D721Med (cell line): ENCODE measurements around the gene SLC29A1.

Experiments
- DNase-seq: peaks from one replicate; pipeline ENCODE4 v3.0.0; 2011; ENCODE audit warnings: low spot score; ENCODE audit not compliant: insufficient read length
- FAIRE-seq: peaks from 2 replicates; lab custom pipeline; 2011; peaks lifted over from hg19 to GRCh38; lab: Jason Lieb, UNC
- CTCF ChIP-seq: IDR thresholded peaks from 2 replicates; pipeline ENCODE4 v1.5.1; 2012; ENCODE audit warnings: mild to moderate bottlenecking, control low read depth; ENCODE audit not compliant: insufficient read depth; ENCODE audit errors: missing control alignments

Gene SLC29A1

GRCh38 chr6:44272529-44272928 is 49.1 kb downstream of the SLC29A1 start:
- no peak for TF ChIP-seq CTCF
- DNase-seq (no peak), FAIRE-seq (no peak)

- no peak for FAIRE-seq
- no peak for DNase-seq
- TF ChIP-seq CTCF: no peak
Measured at GRCh38 chr6:44272999-44273566, 49.7 kb downstream of the SLC29A1 start.

- no peak for DNase-seq
- TF ChIP-seq CTCF: no peak
- no peak for FAIRE-seq
Measured at GRCh38 chr6:44273617-44274016, 50.2 kb downstream of the SLC29A1 start.

GRCh38 chr6:44275271-44275748 is 51.9 kb downstream of the SLC29A1 start:
- DNase-seq (no peak), FAIRE-seq (no peak)
- no peak for TF ChIP-seq CTCF

- no peak for TF ChIP-seq CTCF
- FAIRE-seq (no peak), DNase-seq (no peak)
Measured at GRCh38 chr6:44275749-44276648, 52.6 kb downstream of the SLC29A1 start.

- DNase-seq (no peak), FAIRE-seq (no peak)
- TF ChIP-seq CTCF: no peak
Measured at GRCh38 chr6:44276667-44277640, 53.6 kb downstream of the SLC29A1 start.
